Mucosa of rectum (tissue), 2 donors: ENCODE measurements around the gene ZNF516.
"Not testable (repeated sequence)": the region's sequence is repeated elsewhere in the genome, so short reads cannot be mapped to it uniquely, and the experiment has no call there.

ENCODE experiments used
- H3K27ac ChIP-seq, 2 donors: one replicate each; pipeline ENCODE4 v1.7.0; 2013; ENCODE audit warnings: inconsistent platforms in 2 of 2, low read depth in 2 of 2, low read length in 2 of 2
- H3K27me3 ChIP-seq, 2 donors: one replicate each; pipeline ENCODE4 v1.7.0; 2013; ENCODE audit warnings: low read length in 2 of 2; ENCODE audit not compliant: control insufficient read depth in 2 of 2, insufficient read depth in 2 of 2
- H3K36me3 ChIP-seq, 2 donors: one replicate each; pipeline ENCODE4 v1.7.0; 2013; ENCODE audit warnings: low read length in 2 of 2; ENCODE audit not compliant: control insufficient read depth in 2 of 2, insufficient read depth in 2 of 2
- H3K4me1 ChIP-seq, 2 donors: one replicate each; pipeline ENCODE4 v1.7.0; 2013; ENCODE audit warnings: low read length in 2 of 2, mild to moderate bottlenecking in 1 of 2; ENCODE audit not compliant: control insufficient read depth in 2 of 2, insufficient read depth in 2 of 2
- H3K4me3 ChIP-seq, 2 donors: one replicate each; pipeline ENCODE4 v1.7.0; 2013; ENCODE audit warnings: low read length in 2 of 2
- H3K9ac ChIP-seq, 2 donors: one replicate each; pipeline ENCODE4 v1.7.0; 2013; ENCODE audit warnings: low read length in 2 of 2, low read depth in 1 of 2, mild to moderate bottlenecking in 1 of 2
- H3K9me3 ChIP-seq, 2 donors: one replicate each; pipeline ENCODE4 v1.7.0; 2013; ENCODE audit warnings: low read length in 2 of 2; ENCODE audit not compliant: control insufficient read depth in 2 of 2
- donor health status: healthy.
- donor health status: Normal muscosa, but diverticular disease.

Gene ZNF516

DNA sequence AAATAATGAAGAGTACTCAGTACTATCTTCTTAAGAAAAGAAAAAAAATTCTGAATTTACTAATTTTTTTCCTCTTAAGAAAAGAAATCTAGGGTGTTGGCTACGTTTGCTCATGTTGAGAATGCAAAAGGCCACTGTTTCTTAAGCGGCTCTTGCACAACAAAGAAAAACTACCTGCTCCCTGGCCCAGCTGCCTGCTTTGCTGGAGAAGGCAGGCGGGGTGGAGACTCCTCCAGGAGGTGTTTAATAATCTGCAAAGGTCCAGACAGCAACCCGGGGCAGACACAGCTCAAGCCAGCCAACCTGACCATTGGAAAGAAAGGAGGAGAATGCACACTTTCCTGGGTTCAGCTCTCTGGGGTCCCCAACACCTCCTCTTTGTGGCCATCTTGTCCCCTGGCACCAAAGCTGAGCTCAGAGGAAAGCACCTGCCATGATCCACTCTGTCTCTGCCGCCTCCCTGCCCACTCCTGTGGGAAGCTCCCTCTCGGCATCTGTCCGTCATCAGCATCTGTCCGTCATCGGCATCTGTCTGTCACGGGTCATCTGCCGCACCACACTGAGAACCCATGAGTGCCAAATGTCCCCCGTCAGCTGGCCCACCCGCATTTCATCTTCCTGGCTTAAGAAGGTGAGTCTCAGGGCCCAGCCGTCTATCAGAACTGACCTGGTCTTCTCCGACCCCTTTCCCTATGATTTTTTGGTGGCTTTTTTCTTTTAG is 11.9 kb downstream of the ZNF516 start:
- H3K27ac ChIP-seq, result no peak overlapping the region
- no peaks in the 10 kb centered on the region for H3K27me3 ChIP-seq
- H3K4me1 ChIP-seq, result peaks cover 0 to 7% of the 10 kb centered on the region in 2 donors
- H3K4me3 ChIP-seq, result no peak overlapping the region
- no peaks in the 10 kb centered on the region for H3K9me3 ChIP-seq
- H3K36me3 ChIP-seq, result no peaks in the 10 kb centered on the region
- H3K9ac ChIP-seq, result no peak overlapping the region

DNA sequence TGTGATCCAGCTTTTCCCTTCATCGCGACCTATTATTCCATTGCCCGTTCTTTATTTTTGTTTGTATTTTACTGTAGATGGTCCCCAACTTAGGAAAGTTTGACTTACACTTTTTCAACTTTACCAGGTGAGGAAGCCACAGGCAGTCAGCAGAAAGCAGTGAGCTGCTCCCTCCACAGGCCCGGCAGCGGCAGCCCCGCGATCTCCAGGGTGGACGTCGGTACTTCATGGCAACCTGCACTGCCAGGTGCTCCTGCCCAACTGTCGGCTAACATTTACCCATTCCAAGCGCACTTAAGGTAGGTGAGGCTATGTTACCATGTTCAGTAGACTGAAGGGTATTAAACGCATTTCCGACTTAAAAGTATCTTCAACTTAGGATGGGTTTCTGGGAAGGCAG is 12.8 kb downstream of the ZNF516 start:
- no peak overlapping the region for H3K4me3 ChIP-seq
- no peaks in the 10 kb centered on the region for H3K36me3 ChIP-seq
- no peak overlapping the region for H3K9ac ChIP-seq
- H3K9me3 ChIP-seq, result no peaks in the 10 kb centered on the region
- H3K4me1 ChIP-seq, result peaks cover 3 to 7% of the 10 kb centered on the region in 2 donors
- H3K27ac ChIP-seq, result no peak overlapping the region
- no peaks in the 10 kb centered on the region for H3K27me3 ChIP-seq

DNA sequence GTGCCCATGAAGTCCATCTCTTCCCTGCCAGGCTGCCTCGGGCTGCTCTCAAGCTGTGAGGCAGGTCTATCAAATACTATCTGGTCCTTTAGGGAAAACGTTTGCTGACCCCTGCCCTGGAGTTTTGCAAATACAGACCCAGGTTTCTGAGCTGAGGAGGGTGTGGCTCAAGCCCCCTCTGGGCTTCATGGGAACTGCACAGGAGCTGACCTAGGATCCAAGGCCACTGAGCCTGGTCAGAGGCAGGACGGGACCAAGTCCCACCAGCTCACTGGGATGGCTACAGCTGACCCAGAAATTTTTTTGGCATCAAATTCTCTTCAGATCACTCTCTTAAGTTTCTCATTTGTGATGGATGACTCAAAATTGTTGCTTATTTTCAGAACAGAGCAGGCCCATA is 14.1 kb downstream of the ZNF516 start:
- Histone ChIP-seq H3K9me3 (no peaks in the 10 kb centered on the region), H3K27ac (no peak overlapping the region), H3K9ac (no peak overlapping the region), H3K4me1 (peaks cover 3 to 15% of the 10 kb centered on the region in 2 donors), H3K27me3 (no peaks in the 10 kb centered on the region), H3K36me3 (no peaks in the 10 kb centered on the region), H3K4me3 (no peak overlapping the region)

DNA sequence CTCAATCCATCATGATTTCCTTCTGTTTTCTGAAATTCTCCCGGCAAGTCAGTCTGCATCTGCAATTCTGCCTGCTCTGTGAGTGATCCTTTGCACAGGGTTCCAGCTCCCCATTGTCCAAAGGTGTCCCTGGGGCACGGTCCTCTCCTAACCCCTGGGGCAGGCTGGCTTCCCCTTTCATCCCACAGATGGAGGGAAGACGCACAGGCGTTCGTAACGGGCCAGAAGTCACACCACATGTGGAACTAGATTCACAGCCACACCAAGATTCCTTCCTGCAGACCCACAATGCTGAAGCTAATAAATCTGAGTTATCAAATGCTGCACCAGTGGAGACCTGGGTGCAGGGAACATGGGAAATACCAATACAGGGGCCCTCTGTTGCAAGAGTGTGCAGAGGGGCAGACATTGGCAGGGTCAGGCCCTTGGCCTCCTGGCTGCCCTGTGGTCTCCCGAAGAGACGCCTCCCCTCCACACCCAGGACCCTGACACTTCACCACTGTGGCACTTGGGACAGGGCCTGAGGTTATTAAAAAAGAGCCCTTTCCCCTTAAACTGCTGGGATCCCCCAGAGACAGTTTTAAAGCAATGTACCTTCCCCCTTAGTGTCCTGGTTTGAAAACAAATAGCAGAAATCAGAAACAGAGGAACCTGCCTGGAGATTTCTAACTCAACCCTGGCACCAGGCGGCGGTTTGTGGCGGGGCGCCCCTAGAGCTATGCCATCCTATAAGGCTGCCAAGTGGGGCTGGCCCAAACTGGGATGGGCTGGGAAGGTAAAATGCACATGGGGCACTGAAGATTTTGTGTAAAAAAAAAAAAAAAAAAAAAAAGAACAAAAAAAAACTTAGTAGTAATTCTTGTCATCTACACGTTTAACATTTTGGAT is 15.4 kb downstream of the ZNF516 start:
- no peak overlapping the region for H3K9ac ChIP-seq
- H3K9me3 ChIP-seq, result no peaks in the 10 kb centered on the region
- H3K27me3 ChIP-seq, result no peaks in the 10 kb centered on the region
- peaks cover 3 to 15% of the 10 kb centered on the region in 2 donors for H3K4me1 ChIP-seq
- no peak overlapping the region for H3K27ac ChIP-seq
- H3K4me3 ChIP-seq, result no peak overlapping the region
- no peaks in the 10 kb centered on the region for H3K36me3 ChIP-seq

DNA sequence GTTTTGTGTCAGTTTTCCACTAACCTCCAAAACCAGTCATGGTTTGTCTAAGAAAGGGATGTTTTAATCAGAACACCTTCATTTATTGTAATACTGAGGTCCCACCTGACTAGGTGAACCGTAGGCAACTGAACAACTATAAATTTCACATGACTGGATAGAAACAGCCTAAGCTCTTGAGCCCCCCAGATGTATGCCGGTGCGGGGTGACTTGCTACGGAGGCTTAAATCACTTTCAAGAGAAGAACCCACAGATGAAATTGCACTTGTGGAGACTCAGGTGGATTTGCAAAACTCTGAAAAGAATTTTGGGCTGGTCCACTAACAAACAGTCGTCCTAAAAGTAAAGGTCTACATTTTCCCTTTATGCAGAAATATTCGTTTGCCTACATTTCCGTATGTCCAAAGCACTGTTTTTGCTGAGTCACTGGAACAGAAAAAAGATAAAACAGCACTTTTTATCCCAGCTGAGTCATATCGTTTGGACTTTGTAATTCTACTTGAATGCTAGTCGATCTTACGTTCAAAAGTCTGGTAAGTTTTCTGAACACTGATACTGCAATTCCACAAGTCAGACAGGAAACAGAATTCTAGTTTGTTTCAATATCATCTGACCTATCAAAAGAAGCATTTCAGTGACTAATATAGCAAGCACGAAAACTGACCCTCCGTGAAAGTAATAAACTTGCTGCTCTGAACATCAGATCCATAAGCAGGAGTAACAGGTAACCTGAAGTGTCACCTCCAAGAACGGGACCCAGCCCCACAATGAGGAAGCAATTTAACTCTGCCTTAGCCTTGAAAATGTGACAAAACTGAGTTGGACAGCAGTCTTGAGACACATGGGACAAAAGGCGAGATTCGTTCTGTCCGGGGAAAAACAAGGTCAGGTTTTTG is 18.1 kb downstream of the ZNF516 start:
- H3K4me3 ChIP-seq, result peak overlapping the region; percentile 26 to 45
- peak overlapping the region; percentile 5 to 63 for H3K27ac ChIP-seq
- no peaks in the 10 kb centered on the region for H3K36me3 ChIP-seq
- peaks cover 3 to 11% of the 10 kb centered on the region in 2 donors for H3K4me1 ChIP-seq
- H3K27me3 ChIP-seq, result no peaks in the 10 kb centered on the region
- H3K9me3 ChIP-seq, result no peaks in the 10 kb centered on the region
- H3K9ac ChIP-seq, result peak overlapping the region in 1 of 2 donors; percentile 20

DNA sequence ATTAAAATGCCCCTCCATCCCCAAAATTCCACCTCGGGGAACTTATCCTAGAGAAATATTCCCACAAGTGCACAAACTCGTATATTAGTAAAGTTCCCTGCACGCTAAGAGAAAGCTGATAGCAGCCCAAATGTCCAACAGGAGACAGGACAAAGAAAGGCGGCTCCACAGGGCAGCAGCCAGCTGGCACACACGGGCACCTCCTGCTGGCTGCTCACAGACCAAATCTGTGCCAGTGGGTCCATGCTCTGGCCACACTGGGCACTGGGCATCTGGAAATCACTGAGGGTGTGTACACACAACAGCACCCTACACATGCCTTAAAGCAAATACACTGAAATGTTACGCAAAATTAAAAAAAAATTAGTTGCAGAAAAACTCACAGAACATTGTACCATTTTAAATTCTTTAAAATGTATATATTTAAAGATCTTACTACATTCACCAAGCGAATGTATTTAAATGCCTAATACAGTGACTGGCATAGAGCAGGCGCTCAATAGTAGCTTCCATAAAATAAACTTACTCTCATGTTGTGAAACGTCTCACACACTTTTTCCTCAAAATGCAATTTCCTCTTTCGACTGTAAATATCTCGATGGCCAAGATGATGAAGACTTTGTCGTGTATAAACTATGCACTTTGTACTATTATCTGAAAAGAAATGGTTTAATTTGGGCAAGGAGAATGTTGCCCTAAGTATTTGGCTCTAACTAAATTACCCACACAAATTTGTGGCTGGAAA is 19.4 kb downstream of the ZNF516 start:
- no peak overlapping the region for H3K27ac ChIP-seq

DNA sequence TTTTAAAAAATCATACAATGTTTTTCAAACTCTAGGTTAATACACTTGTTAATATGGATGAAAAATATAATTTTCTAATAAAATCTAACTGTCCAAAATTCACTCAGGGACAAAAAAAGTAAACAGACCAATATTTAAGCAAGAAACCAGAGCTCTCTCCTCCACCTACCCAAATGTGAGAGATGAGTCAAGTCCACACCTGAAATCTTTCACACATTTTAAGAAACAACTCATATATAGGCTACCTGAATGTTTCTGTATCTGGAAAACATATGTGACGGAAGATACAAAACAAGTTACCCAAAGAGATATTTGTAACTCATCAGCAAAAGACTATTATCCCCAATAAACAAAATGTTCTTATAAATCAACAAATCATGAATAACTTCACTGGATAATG is 20.2 kb downstream of the ZNF516 start:
- Histone ChIP-seq H3K27me3 (no peaks in the 10 kb centered on the region), H3K36me3 (no peaks in the 10 kb centered on the region), H3K4me1 (peaks cover 3 to 11% of the 10 kb centered on the region in 2 donors), H3K27ac (no peak overlapping the region), H3K4me3 (no peak overlapping the region), H3K9ac (no peak overlapping the region), H3K9me3 (no peaks in the 10 kb centered on the region)

More for the DNA sequence above, 19.4 kb downstream of the ZNF516 start:
- no peak overlapping the region for H3K9ac ChIP-seq
- H3K9me3 ChIP-seq, result no peaks in the 10 kb centered on the region
- H3K36me3 ChIP-seq, result no peaks in the 10 kb centered on the region
- no peak overlapping the region for H3K4me3 ChIP-seq
- no peaks in the 10 kb centered on the region for H3K27me3 ChIP-seq
- peaks cover 3 to 11% of the 10 kb centered on the region in 2 donors for H3K4me1 ChIP-seq

DNA sequence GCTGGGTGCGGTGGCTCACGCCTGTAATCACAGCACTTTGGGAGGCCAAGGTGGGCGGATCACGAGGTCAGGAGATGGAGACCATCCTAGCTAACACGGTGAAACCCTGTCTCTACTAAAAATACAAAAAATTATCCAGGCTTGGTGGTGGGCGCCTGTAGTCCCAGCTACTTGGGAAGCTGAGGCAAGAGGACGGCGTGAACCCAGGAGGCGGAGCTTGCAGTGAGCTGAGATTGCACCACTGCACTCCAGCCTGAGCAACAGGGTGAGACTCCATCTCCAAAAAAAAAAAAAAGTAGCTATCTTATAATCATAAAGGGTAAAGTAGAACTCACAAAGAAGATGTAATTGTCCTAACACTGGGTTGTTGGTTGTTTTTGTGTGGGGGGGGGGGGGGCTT is 21.5 kb downstream of the ZNF516 start:
- H3K36me3 ChIP-seq, H3K27me3 ChIP-seq, H3K9me3 ChIP-seq, H3K9ac ChIP-seq, H3K27ac ChIP-seq, H3K4me3 ChIP-seq: not testable (repeated sequence)
- H3K4me1 ChIP-seq, result peaks cover 3 to 11% of the 10 kb centered on the region in 2 donors

DNA sequence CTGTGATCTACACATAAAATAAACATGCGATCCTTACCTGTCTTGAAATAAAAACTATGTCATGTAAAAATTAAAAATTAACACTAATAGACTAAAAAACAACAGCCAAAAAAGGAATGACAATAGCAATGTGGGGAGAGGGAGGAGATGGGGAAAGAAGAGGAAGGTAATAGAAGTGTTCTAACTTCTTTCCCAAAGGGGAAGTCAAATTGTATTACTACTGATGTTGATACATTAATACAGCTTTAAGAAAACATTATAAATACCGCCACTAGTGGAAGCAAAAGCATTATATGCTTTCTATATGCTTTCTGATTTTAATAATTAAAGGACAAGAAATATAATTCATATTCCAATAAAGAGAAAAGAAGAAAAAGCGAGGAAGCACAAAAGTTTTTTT is 22.2 kb downstream of the ZNF516 start:
- H3K9ac ChIP-seq, result no peak overlapping the region
- H3K27me3 ChIP-seq, result no peaks in the 10 kb centered on the region
- H3K27ac ChIP-seq, result no peak overlapping the region
- H3K4me1 ChIP-seq, result peaks cover 3 to 11% of the 10 kb centered on the region in 2 donors
- H3K36me3 ChIP-seq, result no peaks in the 10 kb centered on the region
- no peak overlapping the region for H3K4me3 ChIP-seq
- H3K9me3 ChIP-seq, result no peaks in the 10 kb centered on the region
